ENCODE measurements around the gene UBE2G2. TPM values are rescaled to one million over a fixed set of nuclear protein-coding genes. Genes with fewer than 3 reads are reported as not detected.

The UBE2G2 gene
- total RNA-seq, 1 experiment from 2014 or later = 53.9 TPM

DNA sequence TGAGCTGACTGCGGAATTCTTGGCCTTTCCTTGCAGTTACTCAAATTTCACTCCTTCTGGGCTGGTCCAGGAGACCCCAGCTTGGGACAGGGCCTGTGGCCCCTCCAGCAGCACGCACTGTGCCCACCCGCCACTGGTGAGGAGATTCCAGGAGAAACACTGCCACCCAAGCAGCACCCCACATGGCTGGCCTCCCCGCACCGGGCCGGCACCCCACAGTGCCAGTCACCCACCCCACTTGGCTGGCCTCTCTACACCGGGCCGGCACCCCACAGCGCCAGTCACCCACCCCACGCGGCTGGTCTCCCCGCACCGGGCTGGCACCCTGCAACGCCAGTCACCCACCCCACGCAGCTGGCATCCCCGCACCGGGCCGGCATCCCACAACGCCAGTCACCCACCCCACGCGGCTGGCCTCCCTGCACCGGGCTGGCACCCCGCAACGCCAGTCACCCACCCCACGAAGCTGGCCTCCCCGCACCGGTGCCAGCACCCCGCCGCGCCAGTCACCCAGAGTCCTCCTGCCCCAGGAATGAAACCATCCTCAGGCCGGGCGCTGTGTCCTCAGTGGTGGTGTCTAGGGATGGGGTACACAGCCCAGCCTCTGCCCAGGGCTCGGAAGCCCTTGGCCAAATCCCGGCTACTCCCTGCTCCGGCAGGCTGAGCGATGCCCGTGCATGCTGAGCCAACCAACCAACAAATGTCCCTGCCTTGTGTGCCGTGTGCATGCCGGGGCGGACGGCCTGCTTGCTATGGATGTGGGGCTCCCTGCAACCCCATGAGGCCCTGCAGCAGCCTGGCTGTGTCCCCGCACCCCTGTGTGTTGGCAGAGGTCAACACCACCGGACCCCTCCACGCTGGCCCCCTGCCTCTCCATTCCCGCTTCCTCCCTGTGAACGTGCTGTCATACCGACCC lies 51.6 kb downstream of the UBE2G2 start:
- DNase-seq (ENCODE audit: low read depth, low spot score) = no peak
- in situ Hi-C loops (cut with HindIII; ENCODE audit: low pct_unique_long_range_greater_than_20kb, low sequenced_read_pairs) = no loop called here

DNA sequence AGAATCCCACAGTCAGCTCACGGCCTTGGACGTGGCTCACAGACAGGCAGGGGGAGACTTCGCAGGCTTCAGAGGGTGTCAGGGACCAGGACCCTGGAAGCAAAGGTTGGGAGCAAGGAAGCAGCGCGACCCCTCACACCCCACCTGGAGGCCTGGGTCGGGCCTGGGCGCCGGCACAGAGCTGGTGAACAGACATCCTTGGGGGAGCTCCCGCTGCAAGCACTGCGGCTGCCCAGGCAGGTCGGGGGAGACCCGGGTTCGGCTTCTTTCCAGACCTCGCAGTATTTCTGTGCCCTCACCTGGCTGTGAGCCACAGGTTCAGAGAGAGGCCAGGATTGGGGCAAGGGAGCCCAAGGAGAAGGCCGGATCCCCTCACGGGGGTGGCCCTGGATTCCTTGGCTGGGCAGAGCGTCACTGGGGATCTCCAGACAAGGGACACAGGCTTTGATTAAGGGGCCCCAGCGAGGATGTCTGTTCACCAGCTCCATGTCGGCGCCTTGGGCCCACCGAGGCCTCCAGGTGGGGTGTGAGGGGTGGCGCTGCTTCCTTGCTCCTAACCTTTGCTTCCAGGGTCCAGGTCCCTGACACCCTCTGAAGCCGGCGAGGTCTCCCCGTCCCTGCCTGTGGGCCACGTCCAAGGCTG lies 52.4 kb downstream of the UBE2G2 start:
- DNase-seq (ENCODE audit: low read depth, low spot score) = no peak
- in situ Hi-C loops (cut with HindIII; ENCODE audit: low pct_unique_long_range_greater_than_20kb, low sequenced_read_pairs) = no loop called here

DNA sequence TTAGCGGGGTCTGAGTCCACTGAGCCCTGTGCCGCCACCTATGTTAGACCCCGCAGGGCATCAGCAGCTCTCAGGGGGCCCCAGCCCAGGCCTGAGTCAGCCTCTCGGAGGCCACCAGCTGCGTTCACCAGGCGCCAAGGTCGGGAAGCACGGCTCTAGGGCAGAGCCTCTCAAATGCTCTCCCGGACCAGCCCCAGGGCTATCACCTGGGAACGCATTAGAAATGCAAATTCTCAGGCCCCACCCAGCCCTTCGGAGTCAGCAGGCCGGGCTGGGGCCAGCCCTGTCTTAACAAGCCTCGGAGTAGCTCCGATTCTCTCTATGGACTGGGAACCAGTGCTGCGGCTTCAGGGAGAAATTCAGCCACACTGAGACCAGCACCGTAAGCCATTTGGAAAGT lies 53.0 kb downstream of the UBE2G2 start:
- no peak for DNase-seq (ENCODE audit: low read depth, low spot score)
- in situ Hi-C loops (cut with HindIII; ENCODE audit: low pct_unique_long_range_greater_than_20kb, low sequenced_read_pairs) = no loop called here

- in situ Hi-C loops (cut with HindIII; ENCODE audit: low pct_unique_long_range_greater_than_20kb, low sequenced_read_pairs) = no loop called here
- peak; percentile 53 for DNase-seq (ENCODE audit: low read depth, low spot score)
Observed at GRCh38 chr21:44742418-44743153, 59.0 kb downstream of the UBE2G2 start.

- in situ Hi-C loops (cut with HindIII; ENCODE audit: low pct_unique_long_range_greater_than_20kb, low sequenced_read_pairs) = no loop called here
Observed at GRCh38 chr21:44741921-44742320, 59.7 kb downstream of the UBE2G2 start.

GRCh38 chr21:44740742-44741141 lies 60.9 kb downstream of the UBE2G2 start:
- in situ Hi-C loops (cut with HindIII; ENCODE audit: low pct_unique_long_range_greater_than_20kb, low sequenced_read_pairs) = no loop called here
- DNase-seq (ENCODE audit: low read depth, low spot score) = no peak

More at GRCh38 chr21:44741921-44742320, 59.7 kb downstream of the UBE2G2 start:
- no peak for DNase-seq (ENCODE audit: low read depth, low spot score)

DNA sequence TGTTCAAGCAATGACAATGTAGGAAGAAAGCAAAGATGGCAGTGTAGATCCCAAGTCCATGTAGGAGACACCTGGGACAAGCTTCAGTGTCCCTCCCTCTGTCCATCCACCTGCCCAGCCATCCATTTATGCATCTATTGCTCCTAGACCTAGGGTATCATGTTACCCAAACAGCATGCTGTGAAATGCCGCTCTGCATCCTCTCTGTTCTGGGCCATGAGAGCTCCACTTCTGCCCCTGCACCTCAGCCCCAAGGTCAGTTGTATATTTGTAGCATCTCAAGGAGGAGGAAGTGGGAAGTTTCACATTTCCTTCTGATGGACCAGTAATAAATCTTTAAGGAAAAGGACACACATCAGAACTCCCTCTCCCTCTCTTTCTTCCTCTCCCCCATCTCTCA lies 62.3 kb downstream of the UBE2G2 start:
- in situ Hi-C loops (cut with HindIII; ENCODE audit: low pct_unique_long_range_greater_than_20kb, low sequenced_read_pairs) = no loop called here
- no peak for DNase-seq (ENCODE audit: low read depth, low spot score)

GRCh38 chr21:44738621-44739020 lies 63.0 kb downstream of the UBE2G2 start:
- in situ Hi-C loops (cut with HindIII; ENCODE audit: low pct_unique_long_range_greater_than_20kb, low sequenced_read_pairs) = no loop called here
- DNase-seq (ENCODE audit: low read depth, low spot score) = no peak

DNA sequence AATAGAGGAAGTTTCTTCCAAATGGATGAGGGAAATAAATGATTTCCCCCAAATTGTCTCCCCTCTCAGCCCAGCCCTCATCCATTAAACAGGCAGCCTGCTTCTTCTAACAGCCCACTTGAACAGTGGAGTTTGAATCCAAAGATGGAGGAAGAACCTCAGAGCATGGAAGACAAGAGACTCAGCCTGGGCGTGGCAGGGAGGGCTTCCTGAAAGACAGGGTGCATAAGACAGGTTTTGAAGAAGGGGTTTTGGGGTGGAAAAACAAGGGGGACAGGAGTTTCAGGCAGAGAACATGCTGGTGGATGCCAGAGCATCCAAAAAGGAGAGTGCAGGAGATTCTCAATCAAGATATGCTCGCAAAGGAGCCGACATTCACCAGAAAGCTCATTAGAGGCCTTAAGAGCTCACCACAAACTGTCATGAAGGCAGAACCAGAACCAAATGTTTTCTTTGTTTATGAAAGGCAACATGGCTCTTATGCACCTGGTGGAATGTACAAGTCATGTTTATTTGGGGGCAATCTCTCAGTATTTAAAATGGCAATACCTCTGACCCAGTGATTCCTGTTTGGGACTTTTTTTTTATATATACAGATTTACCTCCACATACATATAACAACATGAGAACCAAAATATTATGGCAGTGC lies 63.8 kb downstream of the UBE2G2 start:
- in situ Hi-C loops (cut with HindIII; ENCODE audit: low pct_unique_long_range_greater_than_20kb, low sequenced_read_pairs) = no loop called here
- DNase-seq (ENCODE audit: low read depth, low spot score) = no peak

DNA sequence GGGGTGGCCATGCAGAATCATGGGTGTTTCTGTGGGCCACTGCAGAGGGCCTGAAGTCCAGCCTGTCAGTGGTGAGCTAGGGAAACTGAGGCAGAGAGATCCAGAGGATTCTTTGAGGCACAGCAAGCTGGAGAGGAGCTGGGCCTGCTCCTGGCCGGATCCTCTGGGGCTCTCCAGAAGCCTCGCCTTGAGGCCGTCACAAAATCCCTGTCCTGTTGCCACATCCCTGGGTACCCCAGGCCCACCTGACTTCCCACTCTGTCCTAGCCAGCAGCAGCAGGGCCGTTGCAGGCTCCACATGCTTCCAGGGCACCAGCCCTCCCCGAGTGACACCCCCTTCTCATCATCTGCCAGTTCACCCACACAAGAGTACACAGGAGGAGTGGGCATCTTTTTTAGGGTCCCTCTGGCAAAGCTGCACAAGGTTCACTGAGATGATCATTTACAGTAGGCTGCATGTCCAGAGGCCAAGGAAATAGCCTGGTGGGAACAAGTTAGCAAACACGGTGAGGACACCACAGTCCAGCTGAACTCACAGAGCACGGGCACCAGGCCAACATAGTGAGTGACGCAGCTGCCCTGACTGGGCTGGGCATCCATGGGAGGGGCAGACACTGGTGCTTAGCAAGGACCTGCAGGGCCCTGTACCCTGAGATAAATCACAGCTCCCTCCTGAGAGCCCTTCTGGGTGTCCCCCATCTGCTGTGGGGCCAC lies 65.2 kb downstream of the UBE2G2 start:
- no peak for DNase-seq (ENCODE audit: low read depth, low spot score)
- in situ Hi-C loops (cut with HindIII; ENCODE audit: low pct_unique_long_range_greater_than_20kb, low sequenced_read_pairs) = no loop called here

DNA sequence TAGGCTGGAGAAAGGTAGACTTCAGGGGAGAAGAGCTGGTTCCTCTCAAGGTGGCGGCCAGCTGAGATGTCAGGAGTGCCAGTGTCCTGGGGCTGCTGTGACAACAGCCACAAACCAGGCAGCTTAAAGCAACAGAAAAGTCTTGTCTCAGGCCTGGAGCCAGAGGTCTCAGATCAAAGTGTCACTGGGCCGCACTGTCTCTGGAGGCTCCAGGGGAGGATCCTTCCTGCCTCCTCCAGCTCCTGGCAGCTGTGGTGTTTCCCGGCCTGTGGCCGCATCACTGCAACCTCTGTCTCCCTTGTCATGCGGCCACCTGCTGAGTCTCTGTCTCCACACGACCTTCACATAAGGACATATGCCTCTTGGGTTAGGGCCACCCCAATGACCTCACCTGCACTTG lies 65.8 kb downstream of the UBE2G2 start:
- DNase-seq (ENCODE audit: low read depth, low spot score) = no peak
- in situ Hi-C loops (cut with HindIII; ENCODE audit: low pct_unique_long_range_greater_than_20kb, low sequenced_read_pairs) = no loop called here

DNA sequence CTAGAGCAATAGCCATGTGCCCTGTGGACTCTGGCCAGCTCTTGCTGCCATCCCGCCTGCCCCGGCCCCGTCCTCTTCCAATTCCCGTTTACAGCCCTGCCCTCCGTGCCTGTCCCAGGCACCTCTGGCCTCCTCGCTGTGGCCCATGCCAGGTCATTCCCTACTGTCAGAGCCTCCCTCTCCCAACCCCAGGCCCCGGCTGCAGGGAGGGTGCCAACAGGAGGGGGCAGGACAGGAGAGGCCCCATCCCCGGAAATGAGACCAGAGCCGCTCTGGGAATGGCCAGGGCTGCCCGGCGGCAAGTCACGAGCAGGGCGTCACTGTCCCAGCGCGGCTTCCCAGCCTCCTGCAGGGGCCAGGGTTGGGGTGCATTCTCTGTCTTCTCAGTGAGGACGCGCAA lies 66.8 kb downstream of the UBE2G2 start:
- in situ Hi-C loops (cut with HindIII; ENCODE audit: low pct_unique_long_range_greater_than_20kb, low sequenced_read_pairs) = no loop called here
- no peak for DNase-seq (ENCODE audit: low read depth, low spot score)

DNA sequence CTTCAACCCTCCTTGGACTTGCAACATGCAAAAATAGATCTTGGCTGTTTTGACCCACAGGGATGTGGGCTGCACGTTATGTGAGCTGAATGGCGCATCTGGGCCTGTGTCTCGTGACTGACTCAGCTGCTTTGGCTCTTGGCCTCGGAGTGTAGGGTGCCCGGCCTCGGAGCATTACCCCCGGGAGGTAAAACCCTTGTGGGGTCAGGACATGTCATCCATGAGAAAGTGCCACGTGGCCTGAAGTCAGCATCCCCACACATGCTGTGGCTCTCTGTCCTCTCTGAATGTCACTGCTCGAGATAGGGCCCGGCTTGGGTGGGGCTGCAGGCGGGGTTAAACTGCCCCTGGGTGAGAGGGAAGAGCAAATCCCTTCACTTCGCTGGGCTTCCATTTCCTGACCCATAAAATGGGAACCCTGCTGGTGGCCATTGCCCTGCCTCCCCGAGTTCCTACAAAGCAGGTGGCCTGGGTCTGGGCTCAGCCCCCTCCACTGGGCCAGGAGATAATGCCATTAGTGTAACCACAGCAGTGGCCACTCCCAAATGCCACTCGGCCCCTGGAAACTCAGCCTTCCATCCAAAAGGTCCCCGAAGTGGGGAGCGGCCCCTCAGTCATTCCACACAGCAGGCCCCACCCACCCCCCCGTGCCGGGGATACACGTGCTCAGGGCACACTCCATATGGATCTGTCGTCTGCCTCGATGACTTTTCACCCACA lies 67.4 kb downstream of the UBE2G2 start:
- in situ Hi-C loops (cut with HindIII; ENCODE audit: low pct_unique_long_range_greater_than_20kb, low sequenced_read_pairs) = no loop called here
- DNase-seq (ENCODE audit: low read depth, low spot score) = no peak

DNA sequence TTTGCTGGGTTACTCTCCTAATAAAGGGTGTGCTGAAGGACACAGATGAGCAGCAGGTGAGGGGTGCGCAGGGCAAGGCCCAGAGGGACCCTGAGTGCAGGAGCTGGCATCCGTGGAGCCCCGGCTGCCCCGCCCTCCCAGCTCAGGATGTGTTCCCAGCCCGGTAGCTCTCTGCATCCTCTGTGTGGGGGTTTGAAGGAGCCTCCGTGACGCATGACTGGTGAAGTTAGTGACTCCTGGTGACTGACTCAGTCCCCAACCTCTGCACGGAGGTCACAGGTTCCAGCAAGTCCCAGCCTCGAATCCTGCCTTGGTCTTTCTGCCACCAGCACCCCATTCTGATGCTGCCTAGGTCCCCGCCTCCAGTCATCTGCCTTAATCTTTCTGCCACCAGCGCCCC lies 68.7 kb downstream of the UBE2G2 start:
- no peak for DNase-seq (ENCODE audit: low read depth, low spot score)
- in situ Hi-C loops (cut with HindIII; ENCODE audit: low pct_unique_long_range_greater_than_20kb, low sequenced_read_pairs) = no loop called here

GRCh38 chr21:44732263-44732662 lies 69.4 kb downstream of the UBE2G2 start:
- in situ Hi-C loops (cut with HindIII; ENCODE audit: low pct_unique_long_range_greater_than_20kb, low sequenced_read_pairs) = no loop called here

DNA sequence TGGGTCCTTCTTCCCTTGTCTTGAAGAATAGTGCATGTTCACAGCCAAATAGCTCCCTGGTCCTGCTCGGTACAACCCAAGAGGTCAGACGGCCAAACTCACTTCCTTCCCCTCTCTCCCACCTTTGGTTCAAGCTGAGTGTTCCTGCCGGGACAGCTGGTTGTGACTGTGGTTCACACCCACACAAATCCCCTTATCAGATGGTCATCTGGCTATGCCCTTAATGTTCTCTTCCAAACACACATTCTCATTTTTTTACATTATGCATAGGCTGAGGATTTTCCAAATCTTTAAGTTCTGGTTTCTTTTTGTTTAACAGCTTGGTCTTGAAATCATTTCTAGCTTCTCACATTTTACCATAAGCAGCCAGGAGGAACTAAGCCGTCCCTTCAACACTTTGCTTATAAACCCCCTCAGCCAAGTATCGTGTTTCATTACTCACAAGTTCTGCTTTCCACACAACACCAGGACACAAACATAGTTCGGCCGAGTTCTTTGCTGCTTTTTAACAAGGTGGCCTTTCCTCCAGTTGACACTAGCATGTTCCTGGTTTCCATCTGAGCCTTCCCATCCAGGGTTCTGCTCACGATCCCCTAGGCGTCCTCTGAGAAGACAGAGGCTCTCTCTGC lies 70.6 kb downstream of the UBE2G2 start:
- in situ Hi-C loops (cut with HindIII; ENCODE audit: low pct_unique_long_range_greater_than_20kb, low sequenced_read_pairs) = no loop called here
- DNase-seq (ENCODE audit: low read depth, low spot score) = no peak

More at GRCh38 chr21:44732263-44732662, 69.4 kb downstream of the UBE2G2 start:
- DNase-seq (ENCODE audit: low read depth, low spot score) = no peak
